Activated CD8-positive, alpha-beta memory T cell treated with anti-CD3 and anti-CD28 coated beads for 48 hours (primary cell): ENCODE data around the gene IGDCC3.

Experiments
- DNase-seq, 3 experiments: peaks; one replicate each; pipeline ENCODE4 v3.0.0-alpha.2; 2020; ENCODE audit warnings: low read depth in 2 of 3, low spot score in 2 of 3

The IGDCC3 gene

GRCh38 chr15:65344914-65345275 is 32.9 kb downstream of the IGDCC3 start:
- DNase-seq, result no peak

- no peak for DNase-seq
These were observed 33.4 kb downstream of the IGDCC3 start for GRCh38 chr15:65344214-65344913.

- no peak for DNase-seq
These were observed 34.3 kb downstream of the IGDCC3 start for GRCh38 chr15:65343374-65343981.

GRCh38 chr15:65342493-65342892 is 35.3 kb downstream of the IGDCC3 start:
- no peak for DNase-seq

GRCh38 chr15:65339920-65340319 is 37.9 kb downstream of the IGDCC3 start:
- no peak for DNase-seq

- DNase-seq, result no peak
These were observed 38.4 kb downstream of the IGDCC3 start for GRCh38 chr15:65339416-65339815.

- DNase-seq, result no peak
These were observed 39.0 kb downstream of the IGDCC3 start for GRCh38 chr15:65338823-65339222.

GRCh38 chr15:65338366-65338765 is 39.4 kb downstream of the IGDCC3 start:
- no peak for DNase-seq

GRCh38 chr15:65337436-65338070 is 40.2 kb downstream of the IGDCC3 start:
- DNase-seq, result no peak

- no peak for DNase-seq
These were observed 41.0 kb downstream of the IGDCC3 start for GRCh38 chr15:65336493-65337435.

GRCh38 chr15:65335278-65336055 is 42.3 kb downstream of the IGDCC3 start:
- no peak for DNase-seq

GRCh38 chr15:65334586-65335231 is 43.1 kb downstream of the IGDCC3 start:
- DNase-seq, result no peak

- no peak for DNase-seq
These were observed 43.9 kb downstream of the IGDCC3 start for GRCh38 chr15:65333856-65334255.

- no peak for DNase-seq
These were observed 44.5 kb downstream of the IGDCC3 start for GRCh38 chr15:65333148-65333820.

GRCh38 chr15:65332391-65333147 is 45.2 kb downstream of the IGDCC3 start:
- no peak for DNase-seq

GRCh38 chr15:65331811-65332210 is 46.0 kb downstream of the IGDCC3 start:
- DNase-seq, result no peak

- no peak for DNase-seq
These were observed 46.7 kb downstream of the IGDCC3 start for GRCh38 chr15:65330934-65331645.
